AG08395 (cell line): Measurements from ENCODE around the gene DNAJC17.

Experiments used
- DNase-seq: peaks from one replicate; pipeline ENCODE4 v3.0.0; 2012; ENCODE audit warnings: mixed read lengths, low spot score

Gene DNAJC17

DNA sequence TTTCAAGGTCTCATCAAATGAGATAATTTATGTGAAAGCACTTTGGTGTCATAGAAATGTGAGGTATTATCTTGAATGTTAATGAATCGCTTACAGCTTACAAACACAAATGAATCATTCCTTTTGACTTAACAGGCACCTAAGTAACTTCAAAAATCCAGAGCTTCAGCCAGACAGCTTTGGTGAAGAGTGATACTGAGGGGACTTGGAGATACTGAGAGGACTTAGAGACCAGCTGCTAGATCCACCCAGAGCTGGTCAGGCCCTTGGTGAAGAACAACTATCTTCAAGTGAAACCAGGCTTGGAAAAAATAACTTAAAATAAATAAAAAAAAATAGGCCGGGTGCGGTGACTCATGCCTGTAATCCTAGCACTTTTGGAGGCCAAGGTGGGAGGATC, 16.6 kb downstream of the DNAJC17 start:
- DNase-seq, result no peak

DNA sequence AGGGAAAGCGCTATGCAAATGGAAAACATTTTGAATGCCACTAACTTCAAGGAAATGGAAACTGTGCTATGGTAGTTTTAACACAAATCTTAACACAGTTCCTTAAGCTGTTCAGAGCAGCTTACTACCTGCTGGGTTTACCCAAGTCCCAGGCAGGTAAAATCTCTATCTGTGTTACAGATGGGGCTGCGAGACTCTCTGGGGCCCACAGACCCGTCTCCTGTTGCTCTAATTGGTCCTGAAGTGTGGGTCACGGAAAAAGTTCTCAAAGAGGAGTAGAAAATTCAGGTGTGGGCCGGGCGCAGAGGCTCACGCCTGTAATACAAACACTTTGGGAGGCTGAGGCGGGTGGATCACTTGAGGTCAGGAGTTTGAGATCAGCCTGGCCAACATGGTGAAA, 17.3 kb downstream of the DNAJC17 start:
- no peak for DNase-seq

DNA sequence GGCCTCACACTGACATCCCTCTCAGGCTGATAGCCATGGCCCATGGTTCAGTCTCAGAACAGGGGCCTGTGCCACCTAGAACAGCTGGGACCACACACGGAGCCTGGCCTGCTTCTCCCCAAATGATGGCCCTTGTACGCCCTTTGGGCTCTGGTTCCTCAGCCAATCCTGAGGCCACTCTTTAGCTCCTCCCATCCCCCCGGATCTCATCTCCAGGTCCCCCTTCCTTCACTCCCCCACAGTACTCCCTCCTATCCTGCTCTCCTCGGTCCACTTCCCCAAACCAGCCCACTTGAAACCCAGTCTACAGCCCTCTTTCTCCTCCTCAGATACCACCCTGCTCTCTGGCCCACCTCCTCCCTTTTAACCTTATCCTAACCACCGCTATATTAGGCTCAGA, 18.2 kb downstream of the DNAJC17 start:
- no peak for DNase-seq

DNA sequence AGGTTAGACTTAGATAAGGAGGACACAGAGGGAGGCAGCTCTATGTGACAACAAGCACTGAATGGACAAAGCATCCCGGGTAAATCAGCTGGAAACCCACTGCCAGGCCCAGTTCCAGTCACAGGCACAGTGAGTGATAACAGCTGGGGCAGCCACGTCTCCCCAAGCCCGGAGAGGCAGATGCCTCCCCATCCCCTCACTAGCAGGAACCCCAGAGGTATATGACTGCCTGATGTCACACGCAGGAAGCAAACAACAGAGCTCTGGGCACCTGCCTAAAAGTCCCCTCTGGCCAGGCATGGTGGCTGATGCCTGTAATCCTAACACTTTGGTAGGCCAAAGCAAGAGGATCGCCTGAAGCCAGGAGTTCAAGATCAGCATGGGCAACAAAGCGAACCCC, 19.3 kb downstream of the DNAJC17 start:
- DNase-seq, result no peak

DNA sequence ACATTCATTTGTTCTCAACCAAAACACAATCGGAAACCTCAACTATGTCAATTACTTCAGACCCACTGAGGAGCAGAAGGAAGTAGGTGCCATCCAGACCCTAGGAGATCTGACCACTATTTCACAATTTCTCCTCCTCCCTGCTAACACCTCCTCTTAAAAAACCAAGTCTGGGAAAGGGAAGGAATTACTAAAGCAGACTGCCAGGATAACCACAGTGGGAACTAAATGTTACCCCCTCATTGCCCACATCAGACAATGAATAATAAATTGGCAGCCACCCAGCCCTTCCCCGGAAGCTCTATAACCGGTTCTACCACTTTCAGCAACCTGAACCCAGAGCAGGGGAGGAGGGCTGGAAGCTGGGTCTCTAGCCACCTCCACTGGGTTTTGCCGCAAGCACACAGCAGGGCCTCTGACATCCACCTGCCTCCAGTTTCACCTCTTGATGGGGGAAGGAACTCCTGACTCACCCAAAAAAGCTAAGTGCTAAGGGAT, 19.9 kb downstream of the DNAJC17 start:
- DNase-seq, result peak; percentile 63

DNA sequence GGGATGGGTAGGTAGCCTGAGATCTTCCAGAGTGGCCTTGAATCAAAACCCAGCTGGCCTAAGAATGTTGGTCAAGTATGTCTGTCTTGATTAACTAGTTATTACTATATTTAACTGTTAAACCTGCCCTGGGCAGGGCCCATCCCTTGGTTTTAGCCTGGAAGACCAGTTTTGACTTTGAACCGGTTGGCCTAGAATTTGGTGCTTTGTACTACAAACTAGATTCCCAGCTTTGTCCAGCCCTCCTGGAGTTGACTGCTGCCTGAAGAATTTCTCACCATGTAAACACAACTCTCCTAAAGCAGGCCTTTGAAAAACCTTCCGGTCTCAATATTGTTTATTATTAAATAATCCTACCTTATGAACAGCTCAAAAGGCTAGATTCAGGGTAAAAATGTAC, 21.5 kb downstream of the DNAJC17 start:
- DNase-seq, result no peak

DNA sequence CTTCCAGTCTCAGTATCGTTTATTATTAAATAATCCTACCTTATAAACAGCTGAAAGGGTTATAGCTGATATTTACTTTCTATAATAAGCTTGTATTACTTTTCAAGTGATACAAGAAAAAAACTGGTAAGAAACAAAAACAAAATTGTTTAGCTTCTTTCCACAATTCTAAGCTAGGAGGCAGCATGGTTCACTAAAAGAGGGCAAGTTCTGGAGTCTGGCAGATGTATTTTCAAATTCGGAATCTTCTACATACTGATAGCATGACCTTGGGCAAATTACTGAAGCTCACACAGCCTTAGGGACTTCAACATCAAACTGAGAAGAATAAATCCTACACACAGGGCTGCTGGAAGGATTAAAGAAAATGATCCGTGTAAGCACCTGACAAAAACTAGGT, 22.1 kb downstream of the DNAJC17 start:
- DNase-seq, result no peak

DNA sequence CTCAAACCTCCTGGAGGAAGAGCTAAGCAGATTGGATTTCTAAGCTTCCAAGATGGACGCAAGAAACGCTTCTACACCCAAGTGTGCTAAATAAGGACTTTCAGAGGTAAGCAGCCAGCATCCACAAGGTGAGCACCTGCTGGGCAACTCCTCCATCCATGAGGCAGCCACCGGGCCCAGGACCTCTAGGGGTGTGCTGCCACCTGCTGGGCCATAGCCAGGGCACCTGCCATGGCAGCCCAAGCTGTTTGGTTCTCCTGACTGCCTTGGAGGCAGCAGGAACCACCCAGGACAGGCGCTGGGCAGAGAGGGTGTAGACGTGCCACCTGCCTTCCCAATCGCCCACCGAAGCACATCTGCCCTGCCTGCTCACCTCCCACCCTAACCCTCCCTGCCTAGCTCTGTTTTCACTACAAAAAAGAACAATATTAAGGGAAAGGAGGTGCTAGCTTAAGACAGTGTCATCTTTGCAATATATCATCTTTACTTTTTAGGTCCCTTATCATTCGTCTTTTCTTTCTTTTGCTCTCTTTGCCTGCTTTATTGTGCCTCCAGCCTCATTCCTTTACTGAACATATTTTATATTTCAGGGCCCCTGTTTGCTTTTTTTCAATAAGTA, 24.6 kb downstream of the DNAJC17 start:
- no peak for DNase-seq

DNA sequence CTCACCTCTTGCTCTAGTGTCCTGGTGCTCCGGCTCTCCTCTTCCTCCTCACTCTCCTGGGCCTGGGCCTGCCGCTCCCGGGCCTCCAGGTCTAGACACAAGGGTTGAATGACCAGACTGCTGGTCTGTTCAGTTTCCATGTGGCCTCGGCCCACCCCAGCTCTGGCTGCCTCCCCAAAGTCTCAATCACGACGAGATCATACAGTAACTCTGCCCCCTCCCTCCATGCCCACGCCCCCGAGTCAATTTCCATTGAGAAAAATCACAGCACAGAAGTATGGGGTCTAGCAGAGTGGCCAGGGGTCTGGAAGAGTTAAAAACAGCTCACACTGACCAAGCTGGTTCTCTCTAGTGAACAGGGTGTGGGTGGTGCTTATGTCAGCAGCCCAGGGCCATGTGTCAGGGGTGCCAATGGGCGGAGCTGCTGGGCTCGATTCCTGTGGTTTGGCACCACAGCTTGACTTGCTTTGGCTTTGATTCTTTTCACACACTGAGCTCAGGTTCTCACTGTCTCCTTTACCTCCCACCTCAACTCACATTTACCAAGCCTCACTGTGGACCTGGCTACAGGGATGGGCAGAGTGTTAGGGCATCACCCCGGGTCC, 30.6 kb downstream of the DNAJC17 start:
- DNase-seq, result peak; percentile 92

DNA sequence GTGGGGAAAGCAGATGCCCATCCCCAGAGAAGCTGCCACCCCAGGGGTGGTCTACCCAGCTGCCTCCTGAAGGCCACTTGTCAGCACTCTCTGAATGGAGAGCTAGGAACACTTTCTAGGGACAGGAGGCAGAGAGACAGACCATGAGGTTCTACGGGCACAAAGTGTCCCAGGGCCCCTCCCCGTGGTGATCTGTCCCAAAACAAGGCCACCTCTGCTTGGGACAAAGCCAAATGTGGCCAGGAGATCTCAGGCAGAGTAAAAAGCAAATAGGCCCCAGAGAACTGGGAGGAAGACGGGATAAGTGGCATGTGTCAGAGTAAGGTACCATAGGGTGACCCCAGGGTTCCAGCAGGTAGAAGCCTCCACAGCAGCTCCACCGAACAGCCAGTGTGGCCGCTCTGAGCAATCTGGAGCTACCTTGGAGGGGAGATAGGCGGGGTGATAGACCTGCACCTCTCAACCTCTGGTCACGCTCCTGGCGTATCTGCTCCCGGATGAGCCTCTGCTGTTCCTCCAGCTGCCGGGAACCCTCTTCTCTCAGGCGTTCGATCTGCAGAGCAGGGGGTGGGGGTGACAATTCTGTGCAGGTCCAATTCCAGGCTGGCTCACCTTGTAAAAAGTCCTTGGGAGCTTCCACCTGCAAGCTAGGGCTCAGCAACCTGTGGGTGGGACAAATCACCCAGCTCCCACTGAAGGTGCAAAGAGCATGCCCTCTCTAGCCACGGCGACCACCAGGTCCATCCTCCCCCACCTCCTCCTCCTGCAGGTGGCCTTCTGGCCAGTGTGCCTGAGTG, 31.3 kb downstream of the DNAJC17 start:
- DNase-seq, result no peak

DNA sequence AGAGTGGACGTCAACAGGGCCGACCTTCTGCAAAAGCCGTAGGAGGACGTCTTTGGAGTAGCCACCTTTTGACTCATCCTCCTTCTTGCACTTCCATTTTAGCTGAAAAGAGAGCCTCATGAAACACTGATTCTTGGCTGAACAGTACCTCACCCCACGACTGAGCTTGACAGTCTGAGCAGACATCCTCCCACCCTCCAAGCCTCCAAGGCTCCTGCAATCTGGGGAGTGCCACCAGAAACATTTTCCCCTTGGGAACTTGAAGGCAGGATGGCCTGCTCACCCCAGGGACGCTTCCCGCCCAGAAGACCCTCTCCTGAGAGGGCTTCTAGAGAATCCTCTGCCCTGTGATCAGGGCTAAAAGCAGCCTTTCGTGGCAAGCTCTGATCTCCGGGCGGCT, 32.3 kb downstream of the DNAJC17 start:
- DNase-seq, result no peak

DNA sequence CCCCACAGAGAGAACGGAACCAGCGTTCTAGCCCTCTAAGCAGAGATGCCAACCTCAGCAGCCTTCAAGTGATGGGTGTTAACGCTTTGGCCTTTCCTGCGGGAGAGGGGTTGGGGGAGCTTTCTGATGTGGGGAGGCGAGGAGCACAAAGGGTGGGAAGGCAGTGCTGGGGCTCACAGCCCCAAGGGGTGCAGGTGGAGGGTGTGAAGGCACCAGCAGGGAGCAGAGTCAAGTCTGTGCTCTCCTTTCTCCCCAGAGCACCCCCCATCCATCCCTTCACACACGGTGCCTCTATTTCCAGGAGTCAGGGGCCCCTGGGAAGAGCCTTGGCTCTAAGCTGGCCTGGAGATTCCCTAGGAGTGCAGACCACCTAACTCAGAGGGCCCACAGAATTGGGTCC, 33.4 kb downstream of the DNAJC17 start:
- DNase-seq, result no peak

DNA sequence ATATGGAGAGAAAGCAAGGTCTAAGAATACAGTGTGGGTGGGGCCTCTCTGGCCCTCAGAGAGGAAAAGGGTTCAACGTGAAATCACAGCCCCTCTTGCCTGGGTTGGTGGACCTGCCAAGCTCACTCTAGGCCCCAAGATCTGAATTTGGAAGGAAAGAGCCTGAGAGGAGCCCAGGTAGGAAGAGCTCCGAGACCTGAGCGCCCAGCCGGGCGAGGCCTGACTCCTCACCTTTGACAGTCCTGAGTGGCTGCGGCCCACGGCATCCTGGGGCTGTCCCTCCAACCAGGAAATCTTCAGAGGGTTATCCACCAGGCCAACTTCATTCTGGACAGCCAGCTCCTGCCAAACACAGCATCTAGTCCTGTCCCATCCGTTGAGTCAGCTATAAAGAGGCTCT, 33.8 kb downstream of the DNAJC17 start:
- DNase-seq, result no peak

DNA sequence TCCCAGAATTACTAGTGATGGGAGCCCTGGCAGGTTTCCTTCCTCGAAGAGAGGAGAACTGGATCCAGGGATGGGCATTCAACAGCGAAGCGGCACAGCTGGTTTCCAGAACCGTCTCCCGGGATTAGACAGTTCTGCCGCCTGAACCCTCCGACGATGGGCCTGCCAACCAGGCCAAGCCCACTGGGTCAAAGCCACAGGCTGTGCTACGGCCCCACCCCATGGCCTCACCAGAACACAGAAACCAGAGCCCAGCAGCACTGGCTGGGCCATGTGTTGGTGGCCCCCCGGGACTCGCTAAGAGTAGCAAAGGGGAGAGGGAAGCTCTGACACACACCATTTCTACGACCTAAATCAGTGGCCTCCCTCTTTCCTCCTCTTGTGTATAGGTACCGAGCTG, 35.3 kb downstream of the DNAJC17 start:
- DNase-seq, result no peak

DNA sequence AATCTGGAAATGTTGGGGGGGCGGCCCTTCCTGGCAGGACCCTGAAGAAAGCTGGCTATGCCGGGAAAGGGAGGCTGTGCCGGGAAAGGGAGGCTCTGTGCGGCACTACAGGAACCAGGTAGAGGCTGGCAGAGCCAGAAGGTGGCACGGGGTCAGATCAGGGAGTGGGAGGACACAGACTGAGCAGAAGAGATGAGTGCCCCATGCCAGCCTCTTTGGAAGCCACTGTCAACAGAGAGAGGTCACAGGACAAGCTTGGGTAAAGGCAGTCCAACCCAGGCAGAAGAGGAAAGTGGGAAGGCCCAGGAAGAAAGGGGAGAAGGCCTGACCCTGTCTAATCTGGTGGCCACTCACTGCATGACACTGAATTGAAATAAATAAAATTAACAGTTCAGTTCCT, 36.0 kb downstream of the DNAJC17 start:
- no peak for DNase-seq

DNA sequence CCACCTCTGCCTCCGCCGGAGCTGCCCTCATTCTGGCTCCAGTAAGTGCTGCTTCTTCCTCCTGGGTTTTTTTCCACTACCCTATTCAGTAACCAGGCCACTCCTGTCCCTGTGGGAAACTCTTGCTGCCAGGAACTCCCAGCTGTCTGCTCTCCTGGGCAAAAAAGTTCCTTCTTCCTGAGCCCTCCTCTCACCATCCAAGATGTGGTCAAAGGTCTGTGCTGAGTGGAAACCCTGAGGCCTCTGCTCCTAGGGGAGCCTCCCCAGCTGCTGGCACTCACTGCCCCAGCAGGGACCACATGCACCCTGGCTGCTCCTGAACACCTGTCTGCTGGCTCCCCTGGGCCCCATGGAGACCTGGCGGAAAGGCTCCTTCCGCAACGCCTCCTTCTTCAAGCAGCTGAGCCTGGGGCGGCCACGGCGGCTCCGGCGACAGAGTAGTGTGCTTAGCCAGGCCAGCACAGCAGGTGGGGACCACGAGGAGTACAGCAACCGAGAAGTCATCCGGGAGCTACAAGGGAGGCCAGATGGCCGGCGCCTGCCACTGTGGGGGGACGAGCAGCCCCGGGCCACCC, 37.0 kb downstream of the DNAJC17 start:
- no peak for DNase-seq

DNA sequence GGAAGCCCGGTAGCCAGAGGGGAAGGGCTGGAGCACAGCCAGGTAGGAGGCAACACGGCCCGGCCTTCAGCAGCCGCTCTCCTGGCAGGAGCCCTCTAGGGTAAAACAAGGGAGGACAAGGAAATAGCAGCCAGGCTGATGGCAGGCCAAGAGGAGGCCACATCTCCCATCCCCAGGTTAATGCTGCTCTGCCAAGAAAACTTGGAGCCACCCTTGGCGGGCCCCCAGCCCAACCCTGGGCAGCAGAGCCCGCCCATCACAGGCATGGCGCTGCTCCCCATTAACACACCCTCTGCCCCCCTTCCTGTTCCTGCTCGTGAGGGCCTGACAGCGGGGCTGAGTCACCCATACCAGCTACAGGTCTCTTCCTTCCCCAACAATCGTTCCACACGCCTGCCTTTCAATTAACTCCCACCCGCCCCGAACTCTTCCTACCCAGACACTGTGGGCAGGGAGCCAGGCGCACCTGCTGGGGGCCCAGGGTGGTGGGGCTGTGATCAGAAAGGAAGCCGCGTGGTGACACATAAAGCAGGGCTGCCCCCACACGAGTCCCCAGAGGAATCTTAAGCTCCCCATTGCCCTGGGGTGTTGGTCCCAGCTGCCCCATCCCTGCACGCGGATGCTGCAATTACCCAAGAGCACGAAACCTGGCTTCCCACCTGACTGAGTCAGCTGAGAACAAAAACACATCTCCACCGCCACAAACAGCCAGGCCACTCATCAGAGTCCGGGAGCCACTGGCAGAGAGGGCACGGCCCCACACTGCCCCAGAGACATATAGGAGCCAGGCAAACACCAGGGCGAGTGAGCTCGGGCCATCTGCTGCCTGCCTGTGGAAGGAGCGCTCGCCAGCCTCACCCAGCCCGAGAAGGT, 37.8 kb downstream of the DNAJC17 start, which contains the start of gene C15orf62:
Gene C15orf62, plus strand, starts transcription at position 707 of the 873 bp plus-strand sequence. CDS start 516 bp downstream, outside the sequence.
- DNase-seq, result no peak

DNA sequence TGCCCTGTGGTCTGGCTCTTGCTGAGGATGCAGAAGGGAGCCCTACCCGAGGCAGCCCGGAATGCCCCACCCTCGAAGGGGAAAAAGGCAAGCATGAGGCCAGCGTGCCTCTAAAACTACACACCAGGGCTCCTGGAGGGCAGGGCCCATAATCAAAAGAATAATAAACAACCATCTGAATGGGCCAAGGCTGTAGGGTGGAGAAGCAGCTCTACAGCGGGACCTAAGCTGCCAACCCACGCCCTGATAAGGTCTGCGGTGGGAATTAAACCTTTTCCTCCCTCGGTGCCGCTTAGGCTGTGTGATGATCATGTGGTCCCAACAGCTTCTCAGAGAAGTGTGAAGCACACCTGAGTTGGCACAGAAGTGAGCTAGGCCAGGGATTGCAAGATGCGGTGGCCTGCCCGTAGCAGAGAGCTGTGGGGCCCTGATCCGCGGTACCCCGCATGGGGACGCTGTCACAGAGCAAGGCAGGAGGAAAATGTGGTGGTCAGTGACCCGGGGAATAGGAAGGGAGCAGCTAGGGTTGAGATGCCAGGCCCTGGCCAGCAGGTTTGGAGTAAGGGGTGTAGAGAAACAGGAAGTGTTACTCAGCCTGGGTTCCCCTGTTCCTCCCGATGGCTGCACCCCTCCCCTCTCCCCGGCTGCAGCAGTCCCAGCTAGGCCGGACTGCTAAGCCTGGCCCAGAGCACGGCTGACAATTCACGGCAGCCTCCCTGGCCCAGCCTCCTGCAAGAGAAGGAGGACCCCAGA, 38.6 kb downstream of the DNAJC17 start:
- no peak for DNase-seq

DNA sequence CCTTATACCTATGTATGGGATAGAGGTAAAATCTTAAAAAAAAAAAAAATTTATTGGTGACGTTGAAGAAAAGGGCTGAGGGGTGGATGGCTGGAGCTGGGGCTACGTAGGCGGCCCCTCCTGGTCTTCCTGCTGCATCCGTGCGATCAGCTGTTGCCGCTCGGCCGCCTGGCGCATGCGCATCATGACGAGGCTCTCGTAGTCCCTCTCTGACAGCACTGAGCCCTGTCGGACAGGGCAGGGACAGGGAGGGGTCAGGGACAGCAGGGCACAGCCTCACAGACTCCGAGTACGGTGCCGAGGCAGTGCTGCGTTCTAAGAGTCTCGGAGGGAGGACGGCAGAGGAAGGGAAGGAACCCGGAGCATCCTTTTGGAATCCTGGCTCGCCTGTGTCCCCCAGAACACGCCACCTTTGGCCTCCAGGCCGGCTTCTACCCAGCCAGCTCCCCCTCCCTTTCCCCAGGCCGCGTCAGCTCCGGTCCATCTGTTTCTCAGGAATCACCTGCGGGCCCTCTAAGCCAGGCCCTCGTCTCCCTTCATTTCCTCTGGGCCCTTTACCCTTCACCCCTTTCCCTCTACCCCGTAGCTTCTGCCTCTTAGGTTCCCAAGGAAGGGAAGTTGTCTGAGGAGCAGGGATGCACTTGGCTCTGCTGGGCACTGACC, 39.3 kb downstream of the DNAJC17 start:
- no peak for DNase-seq
